Breast epithelium (tissue), 4 donors: ENCODE data around the gene NRXN2. TPM values are rescaled to one million over a fixed set of nuclear protein-coding genes. Genes with fewer than 3 reads are reported as not detected.

ENCODE experiments used
- DNase-seq, 2 donors: peaks; one replicate each; pipeline ENCODE4 v3.0.0-alpha.2; 2019; ENCODE audit warnings: low spot score in 2 of 2
- H3K27ac ChIP-seq, 2 donors: fragments of 200-600 bp; sonication (generic) in 1 of 2; one replicate each; pipeline ENCODE4 v1.5.1; 2016 to 2019; ENCODE audit warnings: mild to moderate bottlenecking in 1 of 2
- H3K27me3 ChIP-seq, 2 donors: fragments of 200-600 bp; sonication (generic) in 1 of 2; one replicate each; pipeline versions ENCODE4 v1.5.1 to v1.6.0; 2017 to 2019; ENCODE audit warnings: control low read depth in 1 of 2, mild to moderate bottlenecking in 1 of 2
- H3K36me3 ChIP-seq: fragments of 200-600 bp; one replicate; pipeline ENCODE4 v1.5.1; 2019
- H3K4me1 ChIP-seq, 2 donors: fragments of 200-600 bp; sonication (generic); one replicate each; pipeline ENCODE4 v1.5.1; 2016 to 2019; ENCODE audit warnings: control low read depth in 1 of 2
- H3K4me3 ChIP-seq, 3 donors: fragments of 200-600 bp; sonication (generic); 1 replicate in 2 of 3; 2 replicates in 1 of 3; pipeline ENCODE4 v1.5.1; 2016 to 2019; ENCODE audit warnings: mild to moderate bottlenecking in 3 of 3, moderate library complexity in 2 of 3
- H3K9me3 ChIP-seq, 2 donors: fragments of 200-600 bp; sonication (generic) in 1 of 2; one replicate each; pipeline ENCODE4 v1.5.1; 2016 to 2019; ENCODE audit warnings: control low read depth in 1 of 2
- CTCF ChIP-seq, 3 donors: fragments of 450-650 bp; IDR thresholded peaks; one replicate each; pipeline ENCODE4 v1.5.1; 2016 to 2017; ENCODE audit warnings: antibody characterized with exemption in 3 of 3, mild to moderate bottlenecking in 3 of 3, moderate library complexity in 3 of 3
- POLR2A ChIP-seq: fragments of 450-650 bp; IDR thresholded peaks from one replicate; pipeline ENCODE4 v1.6.1; 2016; ENCODE audit warnings: antibody characterized with exemption, mild to moderate bottlenecking, moderate library complexity
- POLR2AphosphoS5 ChIP-seq, 3 donors: sonication (generic); formaldehyde crosslinking; IDR thresholded peaks; one replicate each; pipeline ENCODE4 v1.6.1; 2017; ENCODE audit warnings: antibody characterized with exemption in 3 of 3
- intact Hi-C: fragments of 100-400 bp; cut with DNase I; formaldehyde crosslinking; loops from one replicate; pipeline ENCODE4 v1.15.1; 2023; ENCODE audit warnings: low total_unique reads
- total RNA-seq, 3 donors: library from RNA; depleted of rRNA; stranded (reverse); fragments of >200 nt; gene quantifications; one replicate each; pipeline ENCODE4 v1.1.0, GENCODE V29; 2016

Gene NRXN2
- total RNA-seq, 3 donors from 2014 or later: 1.8 to 4.3 (median 3.5) TPM

- Histone ChIP-seq H3K27me3 (no peaks in the 10 kb centered on the region), H3K27ac (peak overlapping the region in 1 of 2 donors; percentile 69), H3K36me3 (no peaks in the 10 kb centered on the region), H3K9me3 (no peaks in the 10 kb centered on the region), H3K4me3 (peak overlapping the region; percentile 10 to 52 (median 35)), H3K4me1 (no peaks in the 10 kb centered on the region)
- TF ChIP-seq CTCF (IDR thresholded peaks at IDR 0.05): no peak
- TF ChIP-seq POLR2AphosphoS5 (IDR thresholded peaks at IDR 0.05): no peak
- no peak for TF ChIP-seq POLR2A
- DNase-seq: no peak
- intact Hi-C loops: no loop called here
Measured at GRCh38 chr11:64660706-64661105, 62.3 kb downstream of the NRXN2 start.

- Histone ChIP-seq H3K9me3 (no peaks in the 10 kb centered on the region), H3K4me1 (no peaks in the 10 kb centered on the region), H3K4me3 (peak overlapping the region in 2 of 3 donors; percentile 10 to 52), H3K36me3 (no peaks in the 10 kb centered on the region), H3K27me3 (no peaks in the 10 kb centered on the region), H3K27ac (peak overlapping the region in 1 of 2 donors; percentile 69)
- TF ChIP-seq CTCF (IDR thresholded peaks at IDR 0.05) (no peak), POLR2AphosphoS5 (IDR thresholded peaks at IDR 0.05) (no peak), POLR2A (no peak)
- no peak for DNase-seq
- intact Hi-C loops: no loop called here
Measured at GRCh38 chr11:64660205-64660604, 62.8 kb downstream of the NRXN2 start.

GRCh38 chr11:64659417-64660144, 63.4 kb downstream of the NRXN2 start:
- H3K27ac ChIP-seq: peak overlapping the region in 1 of 2 donors; percentile 69
- intact Hi-C loops: no loop called here
- H3K4me1 ChIP-seq: no peaks in the 10 kb centered on the region
- no peak for TF ChIP-seq CTCF (IDR thresholded peaks at IDR 0.05)
- no peak for TF ChIP-seq POLR2A
- TF ChIP-seq POLR2AphosphoS5 (IDR thresholded peaks at IDR 0.05): no peak
- H3K36me3 ChIP-seq: no peaks in the 10 kb centered on the region
- no peak for DNase-seq
- no peak overlapping the region for H3K4me3 ChIP-seq
- no peaks in the 10 kb centered on the region for H3K9me3 ChIP-seq
- no peaks in the 10 kb centered on the region for H3K27me3 ChIP-seq

- TF ChIP-seq POLR2A (no peak), CTCF (IDR thresholded peaks at IDR 0.05) (no peak), POLR2AphosphoS5 (IDR thresholded peaks at IDR 0.05) (no peak)
- H3K9me3 ChIP-seq: no peaks in the 10 kb centered on the region
- DNase-seq: no peak
- no peaks in the 10 kb centered on the region for H3K4me1 ChIP-seq
- no peaks in the 10 kb centered on the region for H3K27me3 ChIP-seq
- intact Hi-C loops: no loop called here
- H3K36me3 ChIP-seq: no peaks in the 10 kb centered on the region
- H3K27ac ChIP-seq: no peak overlapping the region
- no peak overlapping the region for H3K4me3 ChIP-seq
Measured at GRCh38 chr11:64658265-64658664, 64.7 kb downstream of the NRXN2 start.

GRCh38 chr11:64656862-64657261, 66.1 kb downstream of the NRXN2 start:
- Histone ChIP-seq H3K4me3 (no peak overlapping the region), H3K4me1 (no peaks in the 10 kb centered on the region), H3K27ac (no peak overlapping the region), H3K36me3 (no peaks in the 10 kb centered on the region), H3K27me3 (no peaks in the 10 kb centered on the region), H3K9me3 (no peaks in the 10 kb centered on the region)
- TF ChIP-seq CTCF (IDR thresholded peaks at IDR 0.05): no peak
- no peak for TF ChIP-seq POLR2A
- TF ChIP-seq POLR2AphosphoS5 (IDR thresholded peaks at IDR 0.05): no peak
- intact Hi-C loops: no loop called here
- DNase-seq: no peak
